Eye (tissue), 1 donor: ENCODE measurements around the gene CCDC85B.

ENCODE experiments used
- DNase-seq: peaks from one replicate; pipeline ENCODE4 v3.0.0-alpha.2; 2015

Gene CCDC85B

DNA sequence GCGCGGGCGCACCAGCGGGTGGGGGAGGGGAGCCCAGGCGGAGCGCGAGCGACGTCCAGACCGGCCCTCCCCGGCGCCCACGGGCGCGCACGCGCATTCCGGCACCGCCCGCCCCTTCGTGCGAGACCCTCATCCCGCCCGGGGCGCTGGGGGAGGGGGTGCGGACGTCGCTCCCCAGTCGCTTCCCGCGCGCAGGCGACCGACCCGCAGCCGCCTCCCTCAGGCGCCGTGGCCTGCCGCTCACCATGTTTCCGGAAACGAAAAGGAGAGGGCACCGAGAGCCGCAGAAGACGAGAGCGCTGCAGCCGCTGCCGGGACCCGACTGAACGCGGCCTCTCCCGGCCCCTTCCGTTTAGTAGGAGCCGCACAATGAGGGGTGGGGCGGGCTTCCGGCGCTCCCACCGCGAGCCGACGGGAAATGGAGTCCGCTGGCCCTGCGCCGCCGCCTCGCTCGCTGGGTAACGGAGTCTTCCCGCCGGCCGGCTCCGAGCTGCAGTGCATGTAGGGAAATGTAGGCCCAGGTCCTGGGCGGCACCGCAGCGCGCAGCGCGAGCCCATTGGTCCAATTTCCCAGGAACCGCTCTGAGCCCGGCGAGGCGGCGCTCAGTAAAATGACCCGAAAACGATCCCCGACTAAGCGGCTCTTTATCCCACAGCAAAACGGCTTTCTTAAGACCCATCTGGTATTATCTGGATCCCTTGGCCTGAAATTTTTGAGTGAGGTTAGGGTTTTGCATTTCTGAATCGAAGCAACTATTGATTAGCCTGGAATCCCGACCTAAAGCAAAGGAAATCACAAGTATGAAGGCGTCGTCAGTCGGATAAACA lies 32.4 kb upstream of the CCDC85B start, which contains the start of gene CFL1:
CFL1 (minus strand) TSS at position 328 of the 828 bp plus-strand sequence; CDS start at position 247, 81 bp downstream.
- peak; percentile 98 for DNase-seq

DNA sequence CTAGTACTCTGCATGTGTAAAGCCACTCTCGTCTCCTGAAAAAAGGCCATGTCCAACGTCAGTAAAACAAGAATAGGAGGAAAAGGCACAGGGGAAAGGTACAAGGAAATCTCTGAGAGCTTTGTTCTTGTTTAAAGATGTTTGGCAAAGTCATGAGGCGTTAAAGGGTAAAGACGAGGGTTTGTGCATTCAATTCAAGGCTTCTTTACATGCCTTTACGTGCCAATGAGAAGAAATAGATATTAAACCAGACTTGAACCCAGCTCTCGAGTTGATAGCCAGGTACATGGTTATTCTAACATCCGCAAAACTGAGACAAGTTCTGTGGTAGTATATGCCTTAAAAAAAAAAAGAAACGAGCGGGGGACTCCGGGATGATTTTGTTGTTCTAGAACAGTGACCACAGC lies 31.8 kb upstream of the CCDC85B start:
- DNase-seq = no peak

DNA sequence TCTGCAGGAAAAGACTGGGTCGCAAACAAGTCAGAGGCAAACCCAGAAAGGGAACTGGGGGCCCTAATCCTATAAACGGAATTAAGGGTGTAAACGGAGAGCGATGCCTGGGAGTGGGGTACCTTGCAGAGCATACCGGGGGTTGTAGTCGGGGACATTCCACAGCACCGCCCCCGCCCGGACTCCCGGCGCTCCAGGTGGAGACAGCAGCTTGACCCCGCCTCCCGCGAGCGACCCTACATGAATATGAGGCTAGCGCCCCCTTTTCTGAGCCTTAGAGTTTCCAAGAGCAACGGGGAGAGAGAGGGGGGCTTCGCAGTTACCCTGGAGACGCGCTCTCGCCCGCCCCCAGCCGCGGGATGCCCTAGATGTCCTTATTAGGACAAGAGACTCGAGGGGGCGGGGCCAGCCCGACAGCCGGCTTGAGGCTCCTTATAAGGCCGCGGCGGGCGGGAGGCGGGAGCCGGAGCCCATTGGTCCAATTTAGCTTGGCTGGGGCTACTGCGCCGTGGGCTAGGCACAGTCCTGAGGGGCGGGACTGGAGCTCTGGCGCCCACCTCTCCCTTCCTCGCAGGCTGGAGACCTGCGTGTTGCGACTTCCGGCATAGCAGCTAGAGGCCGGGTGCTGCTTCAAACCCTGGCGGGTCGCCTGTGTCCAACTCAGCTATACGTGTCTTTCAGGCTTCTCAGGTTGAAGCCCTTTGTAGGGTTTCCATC lies 31.2 kb upstream of the CCDC85B start:
- DNase-seq = peak; percentile 99

DNA sequence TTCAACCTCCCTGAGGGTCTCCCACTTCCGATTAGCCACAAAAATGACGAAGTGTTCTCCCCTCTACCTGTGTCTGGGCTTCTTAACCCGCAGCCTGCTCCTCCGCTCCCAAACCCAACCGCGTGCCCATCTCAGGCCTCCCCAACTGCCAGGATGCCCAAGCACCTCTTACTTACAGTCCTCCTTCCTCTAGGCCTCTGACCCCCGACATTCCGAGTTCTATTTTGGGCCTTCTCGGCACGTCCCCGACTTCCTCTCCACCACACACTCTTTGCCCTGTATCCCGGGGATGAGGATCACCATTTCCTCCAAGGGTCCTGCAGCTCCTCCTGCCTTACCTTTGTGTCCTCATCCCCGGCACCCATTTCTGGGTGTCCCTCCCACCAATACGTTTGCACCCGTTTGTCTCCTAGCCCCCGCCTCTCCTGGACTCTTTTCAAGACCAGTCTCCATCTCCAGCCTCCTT lies 30.6 kb upstream of the CCDC85B start:
- DNase-seq = no peak

DNA sequence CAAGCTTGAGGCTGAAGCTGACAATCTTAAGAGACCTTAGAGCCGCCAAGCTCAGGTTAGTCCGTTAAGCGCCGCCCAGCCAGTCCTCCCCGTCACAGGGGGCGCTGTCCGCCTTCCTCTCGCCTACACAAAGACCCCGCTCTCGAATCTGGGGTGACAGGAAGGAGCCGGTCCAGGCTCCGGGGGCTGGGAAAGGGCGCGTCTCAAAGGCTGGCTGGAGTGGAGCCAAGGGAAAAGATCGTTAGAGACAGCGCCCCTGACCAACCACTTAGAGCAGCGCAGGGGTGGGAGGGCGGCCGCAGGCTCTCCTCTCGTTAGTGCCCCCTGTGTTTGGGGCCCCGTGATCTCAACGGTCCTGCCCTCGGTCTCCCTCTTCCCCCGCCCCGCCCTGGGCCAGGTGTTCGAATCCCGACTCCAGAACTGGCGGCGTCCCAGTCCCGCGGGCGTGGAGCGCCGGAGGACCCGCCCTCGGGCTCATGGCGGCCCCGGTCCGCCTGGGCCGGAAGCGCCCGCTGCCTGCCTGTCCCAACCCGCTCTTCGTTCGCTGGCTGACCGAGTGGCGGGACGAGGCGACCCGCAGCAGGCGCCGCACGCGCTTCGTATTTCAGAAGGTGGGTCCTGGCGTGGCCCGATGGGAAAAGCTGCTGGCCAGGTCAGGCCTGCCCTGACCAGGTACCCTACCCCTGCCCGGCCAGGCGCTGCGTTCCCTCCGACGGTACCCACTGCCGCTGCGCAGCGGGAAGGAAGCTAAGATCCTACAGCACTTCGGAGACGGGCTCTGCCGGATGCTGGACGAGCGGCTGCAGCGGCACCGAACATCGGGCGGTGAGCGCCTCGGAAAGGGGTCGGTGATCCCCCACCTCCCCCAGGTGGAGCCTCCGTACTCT lies 30.0 kb upstream of the CCDC85B start, which contains the start of gene MUS81:
MUS81 (plus strand) TSS at position 156 of the 887 bp plus-strand sequence; CDS start at position 477, 321 bp downstream.
- peak; percentile 99 for DNase-seq

DNA sequence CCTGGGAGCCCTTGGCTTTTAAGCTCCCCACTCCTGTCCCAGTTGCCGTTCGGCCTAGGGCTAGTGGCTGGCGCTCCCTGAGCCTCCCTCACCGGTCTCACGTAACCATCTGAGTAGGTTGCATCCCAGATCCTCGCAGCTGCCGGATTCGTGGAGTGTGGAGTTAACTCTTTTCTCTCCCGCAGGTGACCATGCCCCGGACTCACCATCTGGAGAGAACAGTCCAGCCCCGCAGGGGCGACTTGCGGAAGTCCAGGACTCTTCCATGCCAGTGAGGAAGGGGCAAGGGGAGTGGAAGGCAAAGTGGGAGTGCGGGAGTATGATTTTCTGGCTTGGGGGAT lies 29.3 kb upstream of the CCDC85B start:
- DNase-seq = no peak

GRCh38 chr11:65861533-65862183 lies 28.8 kb upstream of the CCDC85B start:
- DNase-seq = no peak

GRCh38 chr11:65862191-65862735 lies 28.2 kb upstream of the CCDC85B start:
- DNase-seq = no peak

GRCh38 chr11:65862941-65863888 lies 27.3 kb upstream of the CCDC85B start:
- no peak for DNase-seq

GRCh38 chr11:65863889-65864705 lies 26.4 kb upstream of the CCDC85B start:
- DNase-seq = no peak

DNA sequence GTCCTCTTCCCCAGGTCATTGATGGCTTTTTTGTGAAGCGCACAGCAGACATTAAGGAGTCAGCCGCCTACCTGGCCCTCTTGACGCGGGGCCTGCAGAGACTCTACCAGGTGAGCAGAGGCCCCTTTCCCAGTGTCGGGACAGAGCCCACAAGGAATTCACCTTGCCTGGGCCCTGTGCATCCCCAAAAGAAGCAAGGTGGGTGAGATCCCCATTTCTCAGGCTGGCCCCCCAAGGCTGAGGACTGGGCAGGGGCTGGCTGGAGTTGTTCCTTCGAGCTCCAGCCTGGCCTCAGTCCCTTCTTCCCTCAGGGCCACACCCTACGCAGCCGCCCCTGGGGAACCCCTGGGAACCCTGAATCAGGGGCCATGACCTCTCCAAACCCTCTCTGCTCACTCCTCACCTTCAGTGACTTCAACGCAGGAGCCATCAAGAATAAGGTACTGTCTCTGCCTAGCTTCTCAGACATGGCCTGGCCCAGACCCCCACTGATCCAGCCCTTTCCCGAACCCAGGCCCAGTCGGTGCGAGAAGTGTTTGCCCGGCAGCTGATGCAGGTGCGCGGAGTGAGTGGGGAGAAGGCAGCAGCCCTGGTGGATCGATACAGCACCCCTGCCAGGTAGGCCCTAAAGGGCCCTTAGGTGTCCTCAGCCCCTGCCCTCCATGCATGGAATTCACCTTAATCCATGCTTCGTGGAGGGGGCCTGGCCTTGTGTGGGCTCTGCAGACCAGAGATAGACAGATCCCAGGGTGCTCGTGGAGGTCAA lies 25.6 kb upstream of the CCDC85B start:
- DNase-seq = no peak

GRCh38 chr11:65865550-65866172 lies 24.8 kb upstream of the CCDC85B start:
- no peak for DNase-seq

GRCh38 chr11:65866509-65867283 lies 23.8 kb upstream of the CCDC85B start:
- DNase-seq = no peak

DNA sequence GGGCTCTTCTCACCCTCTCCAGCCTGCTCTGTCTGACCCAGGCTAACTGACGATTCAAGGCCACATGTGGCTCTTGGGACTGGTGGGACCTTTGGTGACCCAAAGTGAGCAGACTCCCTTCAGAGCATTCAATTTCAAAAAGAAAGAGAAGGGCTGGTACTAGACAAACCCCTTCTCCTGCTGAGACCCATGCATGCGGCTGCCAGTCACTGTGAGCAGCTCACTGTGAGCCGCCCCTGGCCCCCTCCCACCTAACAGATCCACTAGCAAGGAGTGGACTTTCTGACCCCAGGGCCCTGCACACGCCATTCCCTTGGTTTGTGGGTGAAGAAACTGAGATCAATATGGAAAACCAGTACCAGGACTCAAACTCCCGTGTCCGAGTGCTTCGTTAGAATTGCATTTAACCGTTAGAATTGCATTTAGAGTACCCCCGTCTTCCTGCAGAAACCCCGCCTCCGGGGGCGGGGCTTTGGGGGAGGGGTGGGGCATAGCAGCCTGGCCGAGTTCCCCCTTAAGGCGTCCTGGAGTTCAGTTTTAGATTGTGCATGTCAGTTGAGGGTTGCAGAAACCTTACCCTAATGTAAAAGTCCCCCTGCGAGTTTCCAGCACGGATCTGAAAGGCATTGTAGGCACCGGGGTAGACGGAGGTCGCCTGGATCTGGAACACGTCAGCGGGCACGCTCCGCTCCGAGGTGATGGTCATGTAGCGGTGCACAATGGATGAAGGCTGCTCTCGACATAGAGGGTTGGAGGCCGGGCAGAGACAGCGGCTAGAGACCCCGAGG lies 23.0 kb upstream of the CCDC85B start:
- peak; percentile 48 for DNase-seq

- DNase-seq = peak; percentile 64
Measured at GRCh38 chr11:65868076-65868667, 22.3 kb upstream of the CCDC85B start.

GRCh38 chr11:65868907-65869306 lies 21.6 kb upstream of the CCDC85B start:
- DNase-seq = no peak
